A549 (cell line): ENCODE measurements around the gene TRABD2A. TPM values are rescaled to one million over a fixed set of nuclear protein-coding genes. Genes with fewer than 3 reads are reported as not detected.

Experiments used
- ATAC-seq, 2 experiments: fragments of 200-7000 bp in 1 of 2; fragments of >200 bp in 1 of 2; cut with Nextera tagmentation in 1 of 2; cut with Tn5 transposase in 1 of 2; 3 replicates each; pipeline versions ENCODE4 v1.8.0 to v1.9.1; 2018 to 2020; ENCODE audit warnings: mild to moderate bottlenecking in 1 of 2, moderate library complexity in 1 of 2
- CTCF ChIA-PET: fragments of 300-600 bp; sonication (Branson Sonifier 250); formaldehyde crosslinking; extraction: SDS; loops from one replicate; lab custom pipeline; 2021; ENCODE audit warnings: antibody characterized with exemption, inconsistent platforms; lab: Yijun Ruan, JAX
- POLR2A ChIA-PET: fragments of 350-600 bp; formaldehyde crosslinking; extraction: SDS; loops from one replicate; lab custom pipeline; 2021; ENCODE audit warnings: antibody characterized with exemption, inconsistent platforms; lab: Yijun Ruan, JAX
- DNase-seq, 2 experiments: peaks; one replicate each; pipeline versions ENCODE4 v3.0.0 to v3.0.0-alpha.2; 2011 to 2016; ENCODE audit warnings: low read depth in 1 of 2, low spot score in 1 of 2
- FAIRE-seq: peaks from 2 replicates; lab custom pipeline; 2011; peaks lifted over from hg19 to GRCh38; lab: Jason Lieb, UNC
- H3K27ac ChIP-seq, 2 experiments: fragments of >200 bp; sonication (Bioruptor Twin); formaldehyde crosslinking; 3 replicates each; pipeline ENCODE4 v1.5.1; 2016 to 2017
- H3K4me1 ChIP-seq: fragments of >200 bp; sonication (Bioruptor Twin); formaldehyde crosslinking; 3 replicates; pipeline ENCODE4 v1.6.1; 2016
- H3K4me2 ChIP-seq: fragments of >200 bp; sonication (Bioruptor Twin); formaldehyde crosslinking; 3 replicates; pipeline ENCODE4 v1.6.1; 2016
- H3K4me3 ChIP-seq: fragments of >200 bp; sonication (Bioruptor Twin); formaldehyde crosslinking; 3 replicates; pipeline ENCODE4 v1.5.1; 2016
- H3K9me3 ChIP-seq: fragments of >200 bp; sonication (Bioruptor Twin); formaldehyde crosslinking; 3 replicates; pipeline ENCODE4 v1.6.1; 2016
- CBX2 ChIP-seq: fragments of 200-600 bp; sonication (generic); IDR thresholded peaks from 2 replicates; pipeline ENCODE4 v1.6.1; 2016; ENCODE audit warnings: low read depth, mild to moderate bottlenecking, borderline replicate concordance
- CEBPB ChIP-seq, 2 experiments: fragments of >200 bp in 1 of 2; sonication (Bioruptor Twin) in 1 of 2; formaldehyde crosslinking in 1 of 2; IDR thresholded peaks; 2 replicates each; pipeline ENCODE4 v1.6.1; 2012 to 2016
- CHD4 ChIP-seq: fragments of 200-600 bp; sonication (generic); IDR thresholded peaks from 2 replicates; pipeline ENCODE4 v1.6.1; 2016; ENCODE audit warnings: antibody characterized with exemption, mild to moderate bottlenecking, borderline replicate concordance
- EHF ChIP-seq: fragments of 250-450 bp; sonication (Bioruptor Pico); IDR thresholded peaks from 2 replicates; pipeline ENCODE4 v1.5.0; 2020; ENCODE audit warnings: mild to moderate bottlenecking
- EHMT2 ChIP-seq: fragments of 200-600 bp; sonication (generic); IDR thresholded peaks from 2 replicates; pipeline ENCODE4 v1.6.1; 2016; ENCODE audit warnings: antibody characterized with exemption, low read depth, mild to moderate bottlenecking, moderate library complexity
- ESRRA ChIP-seq: fragments of 150-350 bp; IDR thresholded peaks from 2 replicates; pipeline ENCODE4 v1.6.1; 2014; ENCODE audit warnings: mild to moderate bottlenecking, low read length, borderline replicate concordance
- FOSL2 ChIP-seq, 2 experiments: fragments of 450-650 bp in 1 of 2; fragments of >200 bp in 1 of 2; sonication (Bioruptor Twin) in 1 of 2; formaldehyde crosslinking; IDR thresholded peaks; 2 replicates each; pipeline versions ENCODE4 v1.5.0 to v1.6.1; 2016 to 2020; ENCODE audit warnings: mild to moderate bottlenecking in 1 of 2, moderate library complexity in 1 of 2
- GATA3 ChIP-seq: IDR thresholded peaks from 2 replicates; pipeline ENCODE4 v1.6.1; 2012; ENCODE audit warnings: borderline replicate concordance
- HDAC2 ChIP-seq: fragments of 200-600 bp; sonication (generic); IDR thresholded peaks from 2 replicates; pipeline ENCODE4 v1.6.1; 2016
- HOXA7 ChIP-seq: fragments of 250-450 bp; sonication (Bioruptor Pico); IDR thresholded peaks from 2 replicates; pipeline ENCODE4 v1.5.0; 2020; ENCODE audit warnings: mild to moderate bottlenecking, moderate library complexity
- HOXB13 ChIP-seq: fragments of 250-450 bp; sonication (Bioruptor Pico); IDR thresholded peaks from 2 replicates; pipeline ENCODE4 v1.5.0; 2020; ENCODE audit warnings: low read depth, mild to moderate bottlenecking, moderate library complexity
- HOXB5 ChIP-seq: fragments of 250-450 bp; sonication (Bioruptor Pico); IDR thresholded peaks from 2 replicates; pipeline ENCODE4 v1.5.0; 2020; ENCODE audit warnings: mild to moderate bottlenecking, moderate library complexity
- JUN ChIP-seq, 2 experiments: fragments of >200 bp; sonication (Bioruptor Twin); formaldehyde crosslinking; IDR thresholded peaks; 2 replicates in 1 of 2; 3 replicates in 1 of 2; pipeline ENCODE4 v1.6.1; 2016 to 2017
- JUNB ChIP-seq: fragments of >200 bp; sonication (Bioruptor Twin); formaldehyde crosslinking; IDR thresholded peaks from 2 replicates; pipeline ENCODE4 v1.6.1; 2016
- MAFK ChIP-seq: fragments of 450-650 bp; IDR thresholded peaks from 2 replicates; pipeline ENCODE4 v1.6.1; 2014; ENCODE audit not compliant: partially characterized antibody
- MYC ChIP-seq: IDR thresholded peaks from 2 replicates; pipeline ENCODE4 v1.6.1; 2012; ENCODE audit warnings: mild to moderate bottlenecking, inconsistent platforms, low read length, improper control_type of control experiment, borderline replicate concordance
- NFE2L2 ChIP-seq: fragments of 150-350 bp; conservative IDR thresholded peaks from 2 replicates; pipeline ENCODE4 v1.6.1; 2014; ENCODE audit warnings: low read length
- NPAS2 ChIP-seq: fragments of 250-450 bp; sonication (Bioruptor Pico); IDR thresholded peaks from 2 replicates; pipeline ENCODE4 v1.8.0; 2022; ENCODE audit warnings: mild to moderate bottlenecking, moderate library complexity, borderline replicate concordance
- NR3C1 ChIP-seq: fragments of >200 bp; sonication (Bioruptor Twin); formaldehyde crosslinking; IDR thresholded peaks from 3 replicates; pipeline ENCODE4 v1.6.1; 2017
- PHF8 ChIP-seq: fragments of 200-600 bp; sonication (generic); IDR thresholded peaks from 2 replicates; pipeline ENCODE4 v1.6.1; 2016; ENCODE audit warnings: low read depth, mild to moderate bottlenecking, antibody characterized with exemption, moderate library complexity, borderline replicate concordance
- POLR2AphosphoS2 ChIP-seq: conservative IDR thresholded peaks from 2 replicates; pipeline ENCODE4 v1.6.1; 2012; ENCODE audit warnings: low read length, improper control_type of control experiment, inconsistent platforms
- RAD21 ChIP-seq, 2 experiments: fragments of >200 bp in 1 of 2; sonication (Bioruptor Twin) in 1 of 2; formaldehyde crosslinking in 1 of 2; IDR thresholded peaks in 1 of 2; conservative IDR thresholded peaks in 1 of 2; 2 replicates in 1 of 2; 3 replicates in 1 of 2; pipeline ENCODE4 v1.6.1; 2012 to 2018; ENCODE audit warnings: inconsistent platforms in 1 of 2
- RARB ChIP-seq: fragments of 250-450 bp; sonication (Bioruptor Pico); IDR thresholded peaks from 2 replicates; pipeline ENCODE4 v1.8.0; 2021; ENCODE audit warnings: mild to moderate bottlenecking, moderate library complexity
- SMC3 ChIP-seq: fragments of >200 bp; sonication (Bioruptor Twin); formaldehyde crosslinking; IDR thresholded peaks from 3 replicates; pipeline ENCODE4 v1.6.1; 2018; ENCODE audit warnings: inconsistent platforms
- TFCP2L1 ChIP-seq: fragments of 250-450 bp; sonication (Bioruptor Pico); IDR thresholded peaks from 2 replicates; pipeline ENCODE4 v1.5.0; 2021; ENCODE audit warnings: mild to moderate bottlenecking
- ZC3H11A ChIP-seq: fragments of 450-650 bp; IDR thresholded peaks from 2 replicates; pipeline ENCODE4 v1.6.1; 2014; ENCODE audit warnings: antibody characterized with exemption, mild to moderate bottlenecking
- ZFP36 ChIP-seq: fragments of 450-650 bp; IDR thresholded peaks from 2 replicates; pipeline ENCODE4 v1.6.1; 2014; ENCODE audit warnings: borderline replicate concordance; ENCODE audit not compliant: partially characterized antibody
- ZSCAN20 ChIP-seq: fragments of 250-450 bp; sonication (Bioruptor Pico); IDR thresholded peaks from 2 replicates; pipeline ENCODE4 v1.8.0; 2022; ENCODE audit warnings: mild to moderate bottlenecking, moderate library complexity
- WGBS: methylation state at CpG from one replicate; pipeline ENCODE4 v1.1.6; 2017; ENCODE audit errors: missing lambda C conversion rate; 5-methylcytosine and 5-hydroxymethylcytosine counted together
- polyA plus RNA-seq, 4 experiments: library from polyadenylated mRNA; depleted of rRNA in 3 of 4; stranded (reverse); fragments of >200 nt; fragmentation: RNase III in 1 of 4; extraction: RNeasy Plus Mini Kit Qiagen cat#74134 plus additional on column Dnase treatment in 1 of 4; gene quantifications; 2 replicates in 3 of 4; 3 replicates in 1 of 4; pipeline ENCODE4 v1.2.3, GENCODE V29; 2011 to 2017
- TF ChIP-seq, protein P1 (sequence below): fragments of >200 bp; sonication (Bioruptor Twin); formaldehyde crosslinking; IDR thresholded peaks from 2 replicates; pipeline ENCODE4 v1.6.1; 2016
- TF ChIP-seq, protein P2 (sequence below): IDR thresholded peaks from 2 replicates; pipeline ENCODE4 v1.6.1; 2012; ENCODE audit warnings: low read depth, borderline replicate concordance
- TF ChIP-seq, protein P3 (sequence below): fragments of 200-600 bp; sonication (generic); IDR thresholded peaks from 2 replicates; pipeline ENCODE4 v1.6.1; 2016; ENCODE audit warnings: antibody characterized with exemption, mild to moderate bottlenecking, moderate library complexity

Gene TRABD2A
- polyA plus RNA-seq, 2 of the 4 experiments (the other 2 are of a cell fraction) = 6.1 to 7.1 TPM

DNA sequence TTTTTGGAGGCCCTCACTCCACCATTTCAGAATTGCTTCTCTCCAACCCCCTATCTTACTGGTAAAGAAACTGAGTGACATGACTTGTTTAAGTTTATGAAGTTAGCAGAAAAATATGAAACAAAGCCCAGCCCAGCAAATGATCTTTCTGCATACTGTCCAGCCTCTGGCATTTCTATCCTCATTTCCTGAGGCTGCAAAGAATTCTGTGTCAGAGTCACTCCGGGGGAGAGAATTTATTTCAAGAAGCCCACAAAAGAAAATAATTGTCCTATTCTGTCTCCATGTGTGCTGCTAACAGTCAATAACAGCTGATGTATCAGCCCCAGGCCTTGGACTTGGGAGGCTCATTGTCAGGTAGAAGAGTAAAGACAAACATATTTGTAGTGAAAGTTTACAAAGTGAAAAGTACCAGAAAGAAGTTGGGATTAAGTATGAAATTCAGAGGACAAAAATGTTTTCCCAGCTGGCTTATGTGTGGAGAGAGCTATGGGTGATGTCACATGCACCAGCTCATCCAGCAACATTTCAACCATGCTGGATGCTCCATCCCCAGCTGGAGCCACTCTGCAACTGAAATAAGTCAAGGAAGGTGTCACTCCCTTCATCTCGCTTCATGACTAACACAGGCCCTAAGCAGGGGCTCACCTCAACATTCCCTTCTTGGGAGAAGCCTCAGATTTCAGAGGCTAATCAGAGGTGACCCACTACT lies 42.3 kb downstream of the TRABD2A start (continued):
- TF ChIP-seq PHF8 (no peak), EHMT2 (no peak), NR3C1 (no peak), POLR2AphosphoS2 (no peak)

DNA sequence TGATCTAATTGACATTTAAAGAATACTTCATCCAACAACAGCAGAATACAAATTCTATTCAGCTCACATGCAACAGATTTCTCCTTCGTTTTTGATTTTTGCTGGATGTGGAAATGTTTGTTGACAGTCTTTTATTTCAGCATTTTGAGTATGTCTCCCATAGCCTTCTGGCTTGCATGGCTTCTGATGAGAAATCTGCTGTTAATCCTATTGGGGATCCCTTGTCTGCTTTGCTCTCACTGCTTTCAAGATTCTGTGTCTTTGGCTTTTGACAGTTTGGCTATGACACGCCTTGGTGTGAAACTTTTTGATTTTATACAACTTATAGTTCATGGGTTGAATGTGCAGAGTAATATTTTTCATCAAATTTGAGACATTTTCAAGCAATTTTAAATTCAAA lies 44.7 kb downstream of the TRABD2A start:
- no peaks in the 10 kb centered on the region for H3K4me1 ChIP-seq
- DNase-seq = no peak
- 9% methylated on average over 2 of the region's 2 CpGs for WGBS
- POLR2A ChIA-PET = no interaction called here
- TF ChIP-seq JUNB = no peak
- TF ChIP-seq NFE2L2 = no peak
- TF ChIP-seq HOXB13 (CRISPR knock-in tag) = no peak
- TF ChIP-seq HOXA7 = no peak
- no peak for TF ChIP-seq EHF (CRISPR knock-in tag)
- TF ChIP-seq, protein P1, sequence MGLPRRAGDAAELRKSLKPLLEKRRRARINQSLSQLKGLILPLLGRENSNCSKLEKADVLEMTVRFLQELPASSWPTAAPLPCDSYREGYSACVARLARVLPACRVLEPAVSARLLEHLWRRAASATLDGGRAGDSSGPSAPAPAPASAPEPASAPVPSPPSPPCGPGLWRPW = no peak
- TF ChIP-seq RAD21 (conservative IDR thresholded peaks at IDR 0.05 in 1 of 2, IDR thresholded peaks at IDR 0.05 in 1 of 2) = no peak
- TF ChIP-seq PHF8 = no peak
- TF ChIP-seq CBX2 = no peak
- TF ChIP-seq CEBPB (IDR thresholded peaks at IDR 0.05) = no peak
- no peak for TF ChIP-seq NPAS2 (CRISPR knock-in tag)
- TF ChIP-seq TFCP2L1 = no peak
- TF ChIP-seq ESRRA = no peak
- no peak for TF ChIP-seq RARB (CRISPR knock-in tag)
- TF ChIP-seq ZSCAN20 (CRISPR knock-in tag) = no peak
- TF ChIP-seq, all 56 proteins: peak for 0
- no peak overlapping the region for H3K4me2 ChIP-seq
- FAIRE-seq = no peak
- no peak for ATAC-seq
- no peak overlapping the region for H3K27ac ChIP-seq
- CTCF ChIA-PET = no interaction called here
- H3K4me3 ChIP-seq = no peak overlapping the region
- peaks cover 15% of the 10 kb centered on the region; the same call in 2 of the 3 replicates for H3K9me3 ChIP-seq

DNA sequence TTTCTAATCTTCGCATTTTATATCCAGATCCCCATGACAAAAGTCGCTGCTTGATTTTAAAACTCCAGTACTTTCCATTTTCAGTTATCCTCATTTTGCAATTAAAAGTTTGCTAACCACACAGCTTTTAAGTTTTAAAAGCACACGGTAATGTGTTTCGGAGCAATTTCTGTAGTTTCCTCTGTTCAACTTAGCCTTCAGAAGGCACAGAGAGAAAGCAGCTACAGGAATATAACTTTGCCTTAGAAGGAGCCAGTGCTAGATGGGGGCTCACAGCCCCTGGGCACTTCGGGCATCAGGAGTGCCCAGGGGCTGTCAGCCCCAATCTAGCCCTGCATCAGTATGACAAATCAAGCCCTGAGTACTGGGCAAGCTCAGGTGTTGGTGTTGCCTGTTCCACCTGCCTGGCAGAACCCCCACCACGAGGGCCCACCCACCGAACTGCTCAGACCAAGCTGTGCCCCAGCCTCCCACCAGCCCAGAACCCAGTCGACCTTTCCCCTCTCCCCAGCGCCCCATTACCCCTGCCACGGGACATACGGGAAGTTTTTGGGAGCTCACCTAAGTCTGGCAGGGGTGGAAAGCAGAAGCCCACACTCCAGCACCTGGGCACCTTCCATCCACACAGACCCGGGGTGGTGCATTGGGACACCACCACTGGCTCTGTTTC lies 47.3 kb downstream of the TRABD2A start:
- Histone ChIP-seq H3K9me3 (peaks cover 15% of the 10 kb centered on the region; the same call in 2 of the 3 replicates), H3K27ac (no peak overlapping the region), H3K4me2 (no peak overlapping the region), H3K4me1 (no peaks in the 10 kb centered on the region), H3K4me3 (no peak overlapping the region)
- FAIRE-seq (no peak), DNase-seq (no peak), ATAC-seq (no peak)
- ChIA-PET POLR2A (no interaction called here), CTCF (interaction anchor here (0.7 kb wide), 1 partner anchor 30 kb away, joined by 3 read pairs; no protein-coding TSS in a partner anchor)
- 49% methylated on average over 11 of the region's 12 CpGs for WGBS
- TF ChIP-seq ZFP36 = no peak
- no peak for TF ChIP-seq JUN (IDR thresholded peaks at IDR 0.05)
- no peak for TF ChIP-seq RAD21 (conservative IDR thresholded peaks at IDR 0.05 in 1 of 2, IDR thresholded peaks at IDR 0.05 in 1 of 2)
- TF ChIP-seq HDAC2 = no peak
- TF ChIP-seq, protein P2, sequence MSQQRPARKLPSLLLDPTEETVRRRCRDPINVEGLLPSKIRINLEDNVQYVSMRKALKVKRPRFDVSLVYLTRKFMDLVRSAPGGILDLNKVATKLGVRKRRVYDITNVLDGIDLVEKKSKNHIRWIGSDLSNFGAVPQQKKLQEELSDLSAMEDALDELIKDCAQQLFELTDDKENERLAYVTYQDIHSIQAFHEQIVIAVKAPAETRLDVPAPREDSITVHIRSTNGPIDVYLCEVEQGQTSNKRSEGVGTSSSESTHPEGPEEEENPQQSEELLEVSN = no peak
- TF ChIP-seq, protein P3, sequence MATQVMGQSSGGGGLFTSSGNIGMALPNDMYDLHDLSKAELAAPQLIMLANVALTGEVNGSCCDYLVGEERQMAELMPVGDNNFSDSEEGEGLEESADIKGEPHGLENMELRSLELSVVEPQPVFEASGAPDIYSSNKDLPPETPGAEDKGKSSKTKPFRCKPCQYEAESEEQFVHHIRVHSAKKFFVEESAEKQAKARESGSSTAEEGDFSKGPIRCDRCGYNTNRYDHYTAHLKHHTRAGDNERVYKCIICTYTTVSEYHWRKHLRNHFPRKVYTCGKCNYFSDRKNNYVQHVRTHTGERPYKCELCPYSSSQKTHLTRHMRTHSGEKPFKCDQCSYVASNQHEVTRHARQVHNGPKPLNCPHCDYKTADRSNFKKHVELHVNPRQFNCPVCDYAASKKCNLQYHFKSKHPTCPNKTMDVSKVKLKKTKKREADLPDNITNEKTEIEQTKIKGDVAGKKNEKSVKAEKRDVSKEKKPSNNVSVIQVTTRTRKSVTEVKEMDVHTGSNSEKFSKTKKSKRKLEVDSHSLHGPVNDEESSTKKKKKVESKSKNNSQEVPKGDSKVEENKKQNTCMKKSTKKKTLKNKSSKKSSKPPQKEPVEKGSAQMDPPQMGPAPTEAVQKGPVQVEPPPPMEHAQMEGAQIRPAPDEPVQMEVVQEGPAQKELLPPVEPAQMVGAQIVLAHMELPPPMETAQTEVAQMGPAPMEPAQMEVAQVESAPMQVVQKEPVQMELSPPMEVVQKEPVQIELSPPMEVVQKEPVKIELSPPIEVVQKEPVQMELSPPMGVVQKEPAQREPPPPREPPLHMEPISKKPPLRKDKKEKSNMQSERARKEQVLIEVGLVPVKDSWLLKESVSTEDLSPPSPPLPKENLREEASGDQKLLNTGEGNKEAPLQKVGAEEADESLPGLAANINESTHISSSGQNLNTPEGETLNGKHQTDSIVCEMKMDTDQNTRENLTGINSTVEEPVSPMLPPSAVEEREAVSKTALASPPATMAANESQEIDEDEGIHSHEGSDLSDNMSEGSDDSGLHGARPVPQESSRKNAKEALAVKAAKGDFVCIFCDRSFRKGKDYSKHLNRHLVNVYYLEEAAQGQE = no peak
- no peak for TF ChIP-seq GATA3
- TF ChIP-seq ZC3H11A = no peak
- TF ChIP-seq CHD4 = no peak
- no peak for TF ChIP-seq FOSL2 (IDR thresholded peaks at IDR 0.05)
- no peak for TF ChIP-seq FOSL2 (CRISPR knock-in tag; IDR thresholded peaks at IDR 0.05)
- no peak for TF ChIP-seq SMC3
- no peak for TF ChIP-seq MYC
- no peak for TF ChIP-seq MAFK
- no peak for TF ChIP-seq CEBPB (IDR thresholded peaks at IDR 0.05)
- no peak for TF ChIP-seq HOXB5 (CRISPR knock-in tag)
